NCI-H748 (cell line): ENCODE results near the gene SPTLC3.
A peak's percentile ranks its signal among the peaks of the same experiment; 100 is the strongest.

Source experiments
- DNase-seq: peaks from one replicate; lab custom pipeline; 2025; ENCODE audit not compliant: unreplicated experiment; lab: John Stamatoyannopoulos, UW

Gene SPTLC3

GRCh38 chr20:13028673-13029072 lies 19.9 kb downstream of the SPTLC3 start:
- no peak for DNase-seq

DNA sequence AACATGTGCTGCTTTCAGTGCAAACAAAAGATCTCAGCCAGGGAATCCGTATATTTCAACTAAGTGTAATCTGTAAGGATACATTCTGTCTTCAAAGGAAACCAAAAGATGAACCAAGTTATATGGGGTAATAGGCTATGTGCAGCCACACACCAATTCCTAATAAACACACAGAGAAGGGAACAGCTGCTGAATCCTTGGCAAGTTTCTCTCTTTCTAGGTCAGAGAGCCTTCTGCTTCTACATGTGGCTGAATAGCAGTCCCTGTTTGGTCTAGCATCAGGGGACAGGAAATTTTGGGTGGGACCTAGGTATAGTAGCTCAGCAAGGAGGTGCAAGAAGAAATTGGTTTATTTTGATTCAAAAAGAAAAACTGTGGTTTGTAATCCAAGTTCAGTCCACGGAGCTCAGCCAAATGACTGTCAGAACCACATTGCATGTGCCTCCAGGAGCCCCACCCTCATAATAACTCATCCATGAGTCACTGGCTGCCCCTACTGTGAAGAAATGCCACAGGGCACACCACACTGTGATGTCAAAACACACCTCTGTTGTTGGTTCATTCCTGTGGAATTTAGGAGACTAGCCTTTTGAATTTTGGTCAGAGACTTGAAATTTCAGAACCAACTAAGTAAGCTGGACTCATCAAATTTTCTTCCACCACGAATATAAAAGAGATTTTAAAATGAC lies 21.1 kb downstream of the SPTLC3 start:
- no peak for DNase-seq

GRCh38 chr20:13031751-13032150 lies 23.0 kb downstream of the SPTLC3 start:
- DNase-seq = no peak

DNA sequence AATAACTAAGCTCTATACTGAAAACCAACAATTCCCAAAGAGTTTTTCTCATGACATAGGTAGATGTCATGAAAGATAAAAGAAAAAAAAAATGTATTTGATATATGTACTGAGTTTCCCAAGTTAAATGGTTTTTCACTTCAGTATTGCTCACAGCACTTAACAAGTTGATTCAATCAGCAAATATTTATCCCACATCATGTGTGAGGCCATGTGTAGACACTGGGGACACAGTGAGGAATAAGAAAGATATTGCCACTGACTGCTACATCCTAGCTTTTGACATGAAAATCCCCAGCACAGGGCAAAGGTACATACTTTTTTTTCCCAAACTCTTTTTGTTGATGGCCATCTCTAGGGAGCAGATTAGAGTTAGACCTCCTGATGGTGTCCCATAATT lies 25.3 kb downstream of the SPTLC3 start:
- DNase-seq = no peak

GRCh38 chr20:13034936-13035335 lies 26.2 kb downstream of the SPTLC3 start:
- DNase-seq = no peak

DNA sequence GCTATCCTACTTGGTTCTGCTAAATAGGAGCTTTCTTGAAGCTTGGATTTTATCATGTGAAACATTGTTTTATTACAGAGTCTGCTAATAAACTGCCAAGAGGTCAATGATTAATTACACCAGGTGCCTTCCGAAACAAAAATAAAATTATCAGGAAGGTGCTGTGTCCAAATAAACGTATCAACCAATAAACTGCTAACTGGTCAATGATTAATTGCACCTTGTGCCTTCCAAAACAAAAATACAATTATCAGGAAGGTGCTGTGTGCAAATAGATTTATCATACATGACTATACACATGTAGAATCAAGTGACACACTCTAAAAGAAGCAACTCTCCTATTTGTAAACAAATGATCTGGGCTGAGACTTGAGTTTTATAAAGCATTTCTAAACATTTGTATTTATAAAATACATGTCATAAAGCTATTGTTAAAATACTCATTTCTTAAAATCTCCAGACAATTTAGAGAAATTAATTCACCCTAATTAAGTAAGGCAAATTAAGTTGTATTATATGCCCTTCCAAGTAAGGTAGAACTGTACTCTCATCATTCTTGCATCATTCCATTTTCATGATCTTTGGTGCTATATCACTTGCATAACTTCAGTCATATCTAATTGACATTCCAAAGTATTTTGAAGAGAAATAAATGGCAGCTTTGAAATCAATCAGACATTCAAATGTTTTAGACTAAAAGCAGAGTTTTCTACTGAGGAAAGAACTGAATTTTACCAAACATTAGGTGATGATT lies 26.8 kb downstream of the SPTLC3 start:
- DNase-seq = no peak

DNA sequence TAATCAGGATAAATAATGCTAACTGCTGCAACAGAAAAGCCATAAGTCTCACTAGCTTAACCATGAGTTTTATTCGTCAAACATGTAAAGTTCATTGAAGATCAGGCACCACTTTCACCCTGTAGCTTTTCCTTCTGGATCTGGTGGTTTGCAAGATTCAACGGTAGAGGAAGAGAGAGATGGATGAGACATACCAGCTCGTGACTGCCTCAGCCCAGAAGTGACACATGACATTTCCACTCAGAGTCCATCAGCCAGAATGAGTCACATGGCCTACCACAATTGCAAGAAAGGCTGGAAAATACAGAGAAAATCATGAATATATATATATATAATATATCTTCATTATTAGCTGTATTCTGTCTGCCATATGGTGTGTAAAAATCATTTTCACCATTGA lies 29.0 kb downstream of the SPTLC3 start:
- DNase-seq = no peak

GRCh38 chr20:13041574-13042457 lies 33.0 kb downstream of the SPTLC3 start:
- DNase-seq = no peak

GRCh38 chr20:13042458-13042794 lies 33.7 kb downstream of the SPTLC3 start:
- no peak for DNase-seq

DNA sequence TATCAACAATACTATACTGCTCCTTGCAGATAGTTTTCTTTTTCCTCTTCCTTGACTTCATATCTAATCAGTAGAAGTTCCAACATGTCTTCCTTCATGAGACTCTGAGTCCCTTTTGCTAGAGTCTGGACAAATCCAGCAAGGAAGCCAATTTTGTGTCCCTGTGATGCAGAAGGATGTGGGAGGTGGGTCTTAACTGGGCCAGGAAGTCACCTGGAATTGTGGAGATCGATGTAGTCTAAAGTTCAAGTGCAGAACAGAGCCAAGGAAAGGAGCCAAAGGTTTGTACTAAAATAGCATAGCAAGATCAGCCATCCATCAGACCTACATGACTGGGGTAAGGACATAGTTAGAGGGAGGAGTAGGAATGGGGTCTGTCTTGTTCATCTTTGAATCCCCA lies 37.6 kb downstream of the SPTLC3 start:
- DNase-seq = no peak

DNA sequence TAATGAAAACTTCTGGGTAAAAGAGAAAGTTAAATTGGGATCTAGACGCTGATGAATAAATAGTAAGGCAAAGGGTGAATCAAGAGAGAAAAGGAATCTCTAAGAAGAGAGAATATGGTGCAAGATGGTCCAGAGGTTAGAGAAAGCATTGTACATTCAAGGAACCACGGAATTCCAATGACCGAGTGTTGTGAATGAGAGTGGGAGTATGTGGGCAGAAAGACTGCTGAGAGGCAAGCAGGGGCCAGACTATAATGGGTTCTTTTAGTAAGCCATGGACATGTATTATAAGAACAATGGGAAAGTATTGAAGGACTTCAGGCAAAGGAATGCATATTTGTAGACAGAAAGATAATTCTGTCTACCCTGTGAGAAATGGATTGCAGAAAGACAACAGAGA lies 45.2 kb downstream of the SPTLC3 start:
- DNase-seq = no peak

GRCh38 chr20:13058666-13059389 lies 50.1 kb downstream of the SPTLC3 start:
- no peak for DNase-seq

DNA sequence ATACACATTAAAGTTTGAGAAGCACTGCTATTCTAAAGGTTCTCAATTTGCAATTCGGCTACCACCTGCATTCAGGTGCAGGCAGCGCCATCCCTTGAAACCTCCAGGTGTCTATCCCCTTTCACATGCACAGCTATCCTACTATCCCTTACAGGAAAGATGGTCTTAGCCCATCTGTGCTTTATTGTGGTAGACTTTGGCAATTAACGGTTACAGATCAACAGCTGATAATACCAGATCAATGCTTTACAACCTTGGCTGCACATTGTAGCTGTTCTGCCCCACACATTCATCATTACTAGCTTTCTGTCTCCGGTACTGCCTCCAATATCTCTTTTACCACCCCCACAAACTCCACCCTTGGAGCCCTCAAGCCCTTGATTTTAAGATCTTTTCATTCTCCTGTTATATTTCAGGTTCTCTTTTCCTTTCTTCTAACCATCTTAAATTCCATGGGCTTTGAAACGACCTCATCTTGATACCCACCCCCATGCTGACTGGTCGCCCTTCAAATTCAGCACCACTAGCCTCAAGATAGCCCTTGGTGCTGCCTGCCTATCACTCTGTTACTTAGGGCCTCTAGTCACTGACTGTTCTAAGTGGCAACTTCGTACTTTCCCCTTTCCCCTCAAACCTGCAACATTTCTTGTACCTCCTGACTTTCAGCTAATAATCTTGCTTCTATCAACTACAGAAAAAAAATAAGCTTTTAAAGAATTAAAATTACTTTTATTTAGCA lies 50.8 kb downstream of the SPTLC3 start:
- no peak for DNase-seq

DNA sequence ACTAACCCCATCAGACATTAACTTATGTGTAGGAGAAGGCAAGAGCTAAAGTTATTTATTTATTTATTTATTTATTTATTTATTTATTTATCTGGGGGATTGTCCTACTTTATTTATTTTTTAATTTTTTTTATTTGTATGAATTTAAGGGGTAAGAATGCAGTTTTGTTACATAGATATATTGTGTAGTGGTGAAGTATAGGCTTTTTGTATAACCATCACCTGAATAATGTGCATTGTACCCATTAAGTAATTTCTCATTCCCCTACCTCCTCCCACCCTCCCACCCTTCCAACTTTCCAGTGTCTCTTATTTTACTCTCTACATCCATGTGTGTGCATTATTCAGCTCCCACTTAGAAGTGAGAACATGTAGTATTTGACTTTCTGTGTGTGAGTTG lies 51.6 kb downstream of the SPTLC3 start:
- DNase-seq = no peak

GRCh38 chr20:13061381-13061780 lies 52.6 kb downstream of the SPTLC3 start:
- DNase-seq = peak; percentile 58

DNA sequence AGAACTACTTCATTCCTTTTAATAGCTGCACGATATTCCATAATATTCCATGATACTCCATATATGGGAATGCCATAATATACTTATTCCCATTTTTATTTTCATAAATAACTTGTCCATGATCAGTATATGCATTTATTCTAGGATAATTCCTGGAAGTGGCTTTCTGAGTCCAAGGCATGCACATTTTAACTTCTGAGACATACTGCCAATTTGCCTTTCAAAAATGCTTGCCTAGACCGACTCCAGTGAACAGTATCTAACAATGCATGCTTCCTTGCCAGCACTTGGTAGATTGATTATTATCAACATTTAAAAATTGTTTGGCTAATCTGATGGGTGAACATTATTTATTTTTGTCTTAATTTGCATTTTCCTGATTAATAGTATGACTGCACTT lies 54.0 kb downstream of the SPTLC3 start:
- DNase-seq = no peak

DNA sequence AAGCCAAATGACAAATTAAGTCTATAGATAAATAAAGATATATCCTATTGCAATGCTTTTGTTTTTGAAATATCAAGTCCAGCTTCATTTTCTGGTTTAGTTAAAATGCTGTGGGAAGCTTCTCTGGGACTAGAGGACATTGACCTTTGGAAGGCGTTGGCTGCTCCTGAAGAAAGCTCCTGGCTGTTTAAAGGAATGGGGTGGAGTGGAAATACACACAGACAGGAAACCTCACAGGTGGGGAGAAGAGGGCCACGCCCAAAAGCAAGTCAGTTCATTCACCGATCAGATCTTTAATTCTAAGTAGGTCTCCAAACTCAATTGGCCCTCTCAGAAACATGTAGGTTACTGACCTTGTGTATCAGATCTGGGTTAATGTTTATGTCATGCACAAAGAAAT lies 59.6 kb downstream of the SPTLC3 start:
- no peak for DNase-seq

GRCh38 chr20:13081877-13082276 lies 73.1 kb downstream of the SPTLC3 start:
- no peak for DNase-seq

GRCh38 chr20:13082378-13082777 lies 73.6 kb downstream of the SPTLC3 start:
- peak; percentile 54 for DNase-seq

- no peak for DNase-seq
Observed at GRCh38 chr20:13085275-13085674, 76.5 kb downstream of the SPTLC3 start.
